Breast epithelium (tissue), 4 donors: ENCODE results near the gene FAM53A. TPM values are rescaled to one million over a fixed set of nuclear protein-coding genes. Genes with fewer than 3 reads are reported as not detected.

Experiments
- DNase-seq, 2 donors: peaks; one replicate each; pipeline ENCODE4 v3.0.0-alpha.2; 2019; ENCODE audit warnings: low spot score in 2 of 2
- H3K27ac ChIP-seq, 2 donors: fragments of 200-600 bp; sonication (generic) in 1 of 2; one replicate each; pipeline ENCODE4 v1.5.1; 2016 to 2019; ENCODE audit warnings: mild to moderate bottlenecking in 1 of 2
- H3K27me3 ChIP-seq, 2 donors: fragments of 200-600 bp; sonication (generic) in 1 of 2; one replicate each; pipeline versions ENCODE4 v1.5.1 to v1.6.0; 2017 to 2019; ENCODE audit warnings: control low read depth in 1 of 2, mild to moderate bottlenecking in 1 of 2
- H3K36me3 ChIP-seq: fragments of 200-600 bp; one replicate; pipeline ENCODE4 v1.5.1; 2019
- H3K4me1 ChIP-seq, 2 donors: fragments of 200-600 bp; sonication (generic); one replicate each; pipeline ENCODE4 v1.5.1; 2016 to 2019; ENCODE audit warnings: control low read depth in 1 of 2
- H3K4me3 ChIP-seq, 3 donors: fragments of 200-600 bp; sonication (generic); 1 replicate in 2 of 3; 2 replicates in 1 of 3; pipeline ENCODE4 v1.5.1; 2016 to 2019; ENCODE audit warnings: mild to moderate bottlenecking in 3 of 3, moderate library complexity in 2 of 3
- H3K9me3 ChIP-seq, 2 donors: fragments of 200-600 bp; sonication (generic) in 1 of 2; one replicate each; pipeline ENCODE4 v1.5.1; 2016 to 2019; ENCODE audit warnings: control low read depth in 1 of 2
- POLR2A ChIP-seq: fragments of 450-650 bp; IDR thresholded peaks from one replicate; pipeline ENCODE4 v1.6.1; 2016; ENCODE audit warnings: antibody characterized with exemption, mild to moderate bottlenecking, moderate library complexity
- POLR2AphosphoS5 ChIP-seq, 3 donors: sonication (generic); formaldehyde crosslinking; IDR thresholded peaks; one replicate each; pipeline ENCODE4 v1.6.1; 2017; ENCODE audit warnings: antibody characterized with exemption in 3 of 3
- intact Hi-C: fragments of 100-400 bp; cut with DNase I; formaldehyde crosslinking; loops from one replicate; pipeline ENCODE4 v1.15.1; 2023; ENCODE audit warnings: low total_unique reads
- total RNA-seq, 3 donors: library from RNA; depleted of rRNA; stranded (reverse); fragments of >200 nt; gene quantifications; one replicate each; pipeline ENCODE4 v1.1.0, GENCODE V29; 2016
- TF ChIP-seq, protein P1 (sequence below), 3 donors: fragments of 450-650 bp; IDR thresholded peaks; one replicate each; pipeline ENCODE4 v1.5.1; 2016 to 2017; ENCODE audit warnings: antibody characterized with exemption in 3 of 3, mild to moderate bottlenecking in 3 of 3, moderate library complexity in 3 of 3

FAM53A gene
- total RNA-seq, 3 donors from 2014 or later, result 3.7 to 7.2 (median 4.6) TPM

- Histone ChIP-seq H3K27ac (no peak overlapping the region), H3K27me3 (no peaks in the 10 kb centered on the region), H3K4me3 (no peak overlapping the region), H3K36me3 (no peaks in the 10 kb centered on the region), H3K9me3 (peaks cover 7 to 8% of the 10 kb centered on the region in 2 donors), H3K4me1 (no peaks in the 10 kb centered on the region)
- TF ChIP-seq POLR2A, result no peak
- no peak for TF ChIP-seq POLR2AphosphoS5 (IDR thresholded peaks at IDR 0.05)
- TF ChIP-seq, protein P1, sequence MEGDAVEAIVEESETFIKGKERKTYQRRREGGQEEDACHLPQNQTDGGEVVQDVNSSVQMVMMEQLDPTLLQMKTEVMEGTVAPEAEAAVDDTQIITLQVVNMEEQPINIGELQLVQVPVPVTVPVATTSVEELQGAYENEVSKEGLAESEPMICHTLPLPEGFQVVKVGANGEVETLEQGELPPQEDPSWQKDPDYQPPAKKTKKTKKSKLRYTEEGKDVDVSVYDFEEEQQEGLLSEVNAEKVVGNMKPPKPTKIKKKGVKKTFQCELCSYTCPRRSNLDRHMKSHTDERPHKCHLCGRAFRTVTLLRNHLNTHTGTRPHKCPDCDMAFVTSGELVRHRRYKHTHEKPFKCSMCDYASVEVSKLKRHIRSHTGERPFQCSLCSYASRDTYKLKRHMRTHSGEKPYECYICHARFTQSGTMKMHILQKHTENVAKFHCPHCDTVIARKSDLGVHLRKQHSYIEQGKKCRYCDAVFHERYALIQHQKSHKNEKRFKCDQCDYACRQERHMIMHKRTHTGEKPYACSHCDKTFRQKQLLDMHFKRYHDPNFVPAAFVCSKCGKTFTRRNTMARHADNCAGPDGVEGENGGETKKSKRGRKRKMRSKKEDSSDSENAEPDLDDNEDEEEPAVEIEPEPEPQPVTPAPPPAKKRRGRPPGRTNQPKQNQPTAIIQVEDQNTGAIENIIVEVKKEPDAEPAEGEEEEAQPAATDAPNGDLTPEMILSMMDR (IDR thresholded peaks at IDR 0.05), result no peak
- intact Hi-C loops, result no loop called here
- DNase-seq, result no peak
These were observed 47.5 kb downstream of the FAM53A start for GRCh38 chr4:1636490-1637211.

- Histone ChIP-seq H3K4me1 (no peaks in the 10 kb centered on the region), H3K27ac (no peak overlapping the region), H3K36me3 (no peaks in the 10 kb centered on the region), H3K9me3 (peaks cover 7 to 8% of the 10 kb centered on the region in 2 donors), H3K4me3 (no peak overlapping the region), H3K27me3 (no peaks in the 10 kb centered on the region)
- TF ChIP-seq POLR2A (no peak), POLR2AphosphoS5 (IDR thresholded peaks at IDR 0.05) (no peak)
- TF ChIP-seq, protein P1 (IDR thresholded peaks at IDR 0.05), result no peak
- intact Hi-C loops, result no loop called here
- DNase-seq, result no peak
These were observed 48.6 kb downstream of the FAM53A start for GRCh38 chr4:1635464-1635863.

DNA sequence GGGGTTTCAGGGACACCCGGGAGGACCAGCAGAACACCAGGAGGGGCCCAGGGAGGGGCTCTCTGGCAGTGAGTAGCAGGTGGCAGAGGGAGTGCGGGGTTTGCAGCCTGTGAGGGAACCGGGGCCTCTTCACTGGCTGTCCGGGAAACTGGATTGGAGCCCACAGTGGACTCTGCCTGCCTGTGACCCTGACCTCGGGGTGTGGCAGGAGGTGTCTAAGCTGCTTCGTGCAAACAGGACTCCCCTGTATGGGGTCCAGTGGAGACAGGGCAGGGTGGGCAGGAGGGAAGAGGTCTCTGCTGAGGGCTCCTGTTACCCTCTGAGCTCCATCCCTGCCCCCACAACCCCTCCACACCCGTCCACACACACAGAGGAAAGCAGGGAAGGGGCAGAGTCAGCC lies 50.1 kb downstream of the FAM53A start:
- Histone ChIP-seq H3K36me3 (no peaks in the 10 kb centered on the region), H3K27me3 (no peaks in the 10 kb centered on the region), H3K4me1 (no peaks in the 10 kb centered on the region), H3K27ac (no peak overlapping the region), H3K9me3 (peaks cover 7 to 8% of the 10 kb centered on the region in 2 donors), H3K4me3 (no peak overlapping the region)
- intact Hi-C loops, result no loop called here
- DNase-seq, result no peak
- TF ChIP-seq, protein P1 (IDR thresholded peaks at IDR 0.05), result no peak

GRCh38 chr4:1632109-1633104 lies 51.7 kb downstream of the FAM53A start:
- Histone ChIP-seq H3K4me3 (no peak overlapping the region), H3K27me3 (no peaks in the 10 kb centered on the region), H3K27ac (no peak overlapping the region), H3K36me3 (no peaks in the 10 kb centered on the region), H3K4me1 (no peaks in the 10 kb centered on the region), H3K9me3 (peaks cover 7 to 8% of the 10 kb centered on the region in 2 donors)
- DNase-seq, result no peak
- intact Hi-C loops, result no loop called here
- TF ChIP-seq POLR2AphosphoS5 (IDR thresholded peaks at IDR 0.05) (no peak), POLR2A (no peak)
- TF ChIP-seq, protein P1 (IDR thresholded peaks at IDR 0.05), result no peak

- H3K27ac ChIP-seq, result no peak overlapping the region
- no peaks in the 10 kb centered on the region for H3K36me3 ChIP-seq
- H3K9me3 ChIP-seq, result peaks cover 7 to 8% of the 10 kb centered on the region in 2 donors
- no peaks in the 10 kb centered on the region for H3K4me1 ChIP-seq
- intact Hi-C loops, result no loop called here
- TF ChIP-seq POLR2A, result no peak
- TF ChIP-seq, protein P1 (IDR thresholded peaks at IDR 0.05), result no peak
- no peak for TF ChIP-seq POLR2AphosphoS5 (IDR thresholded peaks at IDR 0.05)
- H3K4me3 ChIP-seq, result no peak overlapping the region
- no peak for DNase-seq
- H3K27me3 ChIP-seq, result no peaks in the 10 kb centered on the region
These were observed 53.0 kb downstream of the FAM53A start for GRCh38 chr4:1631136-1631535.
